LNCaP clone FGC (cell line): ENCODE results near the gene ORC2.
"Not testable (repeated sequence)": the region's sequence is repeated elsewhere in the genome, so short reads cannot be mapped to it uniquely, and the experiment has no call there.

Experiments used
- DNase-seq: peaks from one replicate; pipeline ENCODE4 v3.0.0-alpha.2; 2011; ENCODE audit warnings: low read depth
- H3K4me3 ChIP-seq: 2 replicates; pipeline ENCODE4 v1.5.1; 2011; ENCODE audit warnings: mild to moderate bottlenecking, low read depth, low read length, control low read depth
- CTCF ChIP-seq: IDR thresholded peaks from 2 replicates; pipeline ENCODE4 v1.5.1; 2012; ENCODE audit warnings: mild to moderate bottlenecking; ENCODE audit not compliant: control insufficient read depth, insufficient read depth; ENCODE audit errors: extremely low read depth

The ORC2 gene

GRCh38 chr2:200964498-200964897, 1.0 kb upstream of the ORC2 start:
- DNase-seq = no peak
- no peak for TF ChIP-seq CTCF

GRCh38 chr2:200963918-200964252, 425 bp upstream of the ORC2 start:
- H3K4me3 ChIP-seq = peak overlapping the region; percentile 86
- DNase-seq = not testable (repeated sequence)

More at GRCh38 chr2:200964498-200964897, 1.0 kb upstream of the ORC2 start:
- H3K4me3 ChIP-seq = peak overlapping the region; percentile 86

- TF ChIP-seq CTCF = no peak
- H3K4me3 ChIP-seq = peak overlapping the region; percentile 86
- DNase-seq = no peak
Observed at GRCh38 chr2:200962811-200963123, 693 bp downstream of the ORC2 start.

- no peak for TF ChIP-seq CTCF
- DNase-seq = no peak
- no peak overlapping the region for H3K4me3 ChIP-seq
Observed at GRCh38 chr2:200961674-200962073, 1.8 kb downstream of the ORC2 start.

- no peak for TF ChIP-seq CTCF
- H3K4me3 ChIP-seq = no peak overlapping the region
- DNase-seq = no peak
Observed at GRCh38 chr2:200950378-200950777, 13.1 kb downstream of the ORC2 start.

GRCh38 chr2:200945395-200945729, 18.1 kb downstream of the ORC2 start:
- TF ChIP-seq CTCF = no peak
- no peak for DNase-seq
- no peak overlapping the region for H3K4me3 ChIP-seq

GRCh38 chr2:200944467-200945394, 18.7 kb downstream of the ORC2 start:
- no peak for DNase-seq
- no peak for TF ChIP-seq CTCF
- no peak overlapping the region for H3K4me3 ChIP-seq
